HepG2 (cell line): ENCODE measurements around the gene TRIM54. TPM values are rescaled to one million over a fixed set of nuclear protein-coding genes. Genes with fewer than 3 reads are reported as not detected.

Source experiments
- ATAC-seq: fragments of 200-7000 bp; cut with Tn5 transposase; 3 replicates; pipeline ENCODE4 v1.9.1; 2020; ENCODE audit warnings: mild to moderate bottlenecking, moderate library complexity
- BruUV-seq: library from RNA; stranded (reverse); fragments of 400-500 nt; replicated peaks from 2 replicates; lab custom pipeline; 2021; lab: Mats Ljungman, UMichigan
- CTCF ChIA-PET: fragments of 300-600 bp; formaldehyde crosslinking; extraction: SDS; loops from one replicate; lab custom pipeline; 2021; ENCODE audit warnings: low total read pairs, inconsistent platforms, low intra/inter-chr PET ratio; lab: Yijun Ruan, JAX
- POLR2A ChIA-PET: fragments of 350-600 bp; sonication (Branson Sonifier 250); formaldehyde crosslinking; loops from one replicate; lab custom pipeline; 2020; ENCODE audit warnings: antibody characterized with exemption, inconsistent platforms; lab: Yijun Ruan, JAX
- DNase-seq: peaks from one replicate; pipeline ENCODE4 v3.0.0-alpha.2; 2015; ENCODE audit warnings: low spot score
- FAIRE-seq: peaks from 3 replicates; lab custom pipeline; 2011; peaks lifted over from hg19 to GRCh38; lab: Jason Lieb, UNC
- H2AFZ ChIP-seq: one replicate; pipeline ENCODE4 v1.6.1; 2011; ENCODE audit warnings: low read length, inconsistent platforms
- H3K27ac ChIP-seq: fragments of 300-600 bp; 3 replicates; pipeline ENCODE4 v1.8.0; 2011; ENCODE audit warnings: mixed run types, mild to moderate bottlenecking, mixed read lengths, low read length, inconsistent platforms; ENCODE audit not compliant: insufficient read depth; ENCODE audit errors: extremely low read length
- H3K27me3 ChIP-seq, 2 experiments: fragments of 200-600 bp in 1 of 2; 2 replicates in 1 of 2; 3 replicates in 1 of 2; pipeline versions ENCODE4 v1.6.0 to v1.8.0; 2011; ENCODE audit warnings: low read length in 2 of 2, mild to moderate bottlenecking in 2 of 2, moderate library complexity in 2 of 2, inconsistent platforms in 1 of 2; ENCODE audit not compliant: insufficient read depth in 2 of 2, control insufficient read depth in 1 of 2
- H3K36me3 ChIP-seq, 2 experiments: fragments of 200-600 bp in 1 of 2; replicated peaks in 1 of 2; 2 replicates in 1 of 2; 3 replicates in 1 of 2; pipeline versions ENCODE4 v1.5.1 to v1.8.0; 2011; ENCODE audit warnings: low read length in 2 of 2, inconsistent platforms in 1 of 2; ENCODE audit not compliant: insufficient read depth in 2 of 2, control insufficient read depth in 1 of 2
- H3K4me1 ChIP-seq: 2 replicates; pipeline ENCODE4 v1.5.1; 2012; ENCODE audit warnings: low read length, inconsistent platforms; ENCODE audit not compliant: insufficient read depth
- H3K4me2 ChIP-seq: 2 replicates; pipeline ENCODE4 v1.6.0; 2011; ENCODE audit warnings: low read depth, low read length, inconsistent platforms
- H3K4me3 ChIP-seq, 3 experiments: fragments of 200-600 bp in 1 of 3; sonication (generic), shearing (Covaris generic) in 1 of 3; replicated peaks in 1 of 3; 2 replicates each; pipeline ENCODE4 v1.5.1; 2011 to 2016; ENCODE audit warnings: low read length in 3 of 3, inconsistent platforms in 2 of 3, low read depth in 2 of 3, mild to moderate bottlenecking in 2 of 3, control low read depth in 1 of 3, mixed read lengths in 1 of 3; ENCODE audit not compliant: insufficient read depth in 1 of 3
- H3K79me2 ChIP-seq: one replicate; pipeline ENCODE4 v1.6.1; 2011; ENCODE audit warnings: low read length, inconsistent platforms; ENCODE audit not compliant: insufficient read depth
- H3K9ac ChIP-seq: 2 replicates; pipeline ENCODE4 v1.6.0; 2011; ENCODE audit warnings: mild to moderate bottlenecking, low read depth, low read length, inconsistent platforms; ENCODE audit not compliant: insufficient read depth
- H3K9me3 ChIP-seq: 2 replicates; pipeline ENCODE4 v1.5.1; 2012; ENCODE audit warnings: mild to moderate bottlenecking, low read length
- H4K20me1 ChIP-seq: 2 replicates; pipeline ENCODE4 v1.6.0; 2011; ENCODE audit warnings: inconsistent platforms, mild to moderate bottlenecking, low read length, moderate library complexity; ENCODE audit not compliant: insufficient read depth
- E2F5 ChIP-seq: sonication (generic); formaldehyde crosslinking; conservative IDR thresholded peaks from 2 replicates; pipeline ENCODE4 v1.4.0; 2020; ENCODE audit warnings: missing genetic modification reagents
- HOXD1 ChIP-seq: sonication (generic); formaldehyde crosslinking; IDR thresholded peaks from 2 replicates; pipeline ENCODE4 v1.5.0; 2020; ENCODE audit warnings: missing genetic modification reagents
- IKZF1 ChIP-seq: fragments of 450-650 bp; IDR thresholded peaks from 2 replicates; pipeline ENCODE4 v1.7.1; 2016
- KDM4B ChIP-seq: sonication (generic); formaldehyde crosslinking; IDR thresholded peaks from 2 replicates; pipeline ENCODE4 v1.4.0; 2020; ENCODE audit warnings: missing genetic modification reagents
- RFX3 ChIP-seq: IDR thresholded peaks from 2 replicates; pipeline ENCODE4 v1.6.1; 2016; ENCODE audit warnings: missing biosample characterization, missing genetic modification reagents
- RXRA ChIP-seq: sonication (generic); formaldehyde crosslinking; IDR thresholded peaks from 2 replicates; pipeline ENCODE4 v1.5.1; 2020; ENCODE audit warnings: missing genetic modification reagents
- ZMYM3 ChIP-seq: sonication (generic); formaldehyde crosslinking; IDR thresholded peaks from 2 replicates; pipeline ENCODE4 v1.5.1; 2020; ENCODE audit warnings: mild to moderate bottlenecking, missing genetic modification reagents
- ZNF382 ChIP-seq: sonication (generic); formaldehyde crosslinking; IDR thresholded peaks from 2 replicates; pipeline ENCODE4 v1.5.0; 2020; ENCODE audit warnings: missing genetic modification reagents, mild to moderate bottlenecking, borderline replicate concordance
- ZNF550 ChIP-seq: sonication (generic); formaldehyde crosslinking; IDR thresholded peaks from 2 replicates; pipeline ENCODE4 v1.4.0; 2020; ENCODE audit warnings: mild to moderate bottlenecking, missing genetic modification reagents, borderline replicate concordance
- ZNF558 ChIP-seq: sonication (generic); formaldehyde crosslinking; IDR thresholded peaks from 2 replicates; pipeline ENCODE4 v1.9.0; 2022; ENCODE audit warnings: mild to moderate bottlenecking, missing genetic modification reagents, borderline replicate concordance
- ZNF670 ChIP-seq: sonication (generic); formaldehyde crosslinking; IDR thresholded peaks from 2 replicates; pipeline ENCODE4 v1.8.0; 2022; ENCODE audit warnings: mild to moderate bottlenecking, missing genetic modification reagents, borderline replicate concordance
- ZNF678 ChIP-seq: sonication (generic); formaldehyde crosslinking; IDR thresholded peaks from 2 replicates; pipeline ENCODE4 v1.4.0; 2020; ENCODE audit warnings: mild to moderate bottlenecking, missing genetic modification reagents
- ZNF691 ChIP-seq: sonication (generic); formaldehyde crosslinking; IDR thresholded peaks from 2 replicates; pipeline ENCODE4 v1.4.0; 2020; ENCODE audit warnings: missing genetic modification reagents, low read depth, mild to moderate bottlenecking, borderline replicate concordance
- ZNF879 ChIP-seq: sonication (generic); formaldehyde crosslinking; IDR thresholded peaks from 2 replicates; pipeline ENCODE4 v1.8.1; 2023; ENCODE audit warnings: missing genetic modification reagents
- WGBS: methylation state at CpG from one replicate; pipeline ENCODE4 v1.1.6; 2017; ENCODE audit warnings: low lambda C conversion rate; 5-methylcytosine and 5-hydroxymethylcytosine counted together
- in situ Hi-C: cut with HindIII; loops from 2 replicates; pipeline ENCODE4 v1.10.0; 2017; ENCODE audit warnings: low pct_unique_long_range_greater_than_20kb; ENCODE audit not compliant: extremely low pct_ligation_motif_present
- intact Hi-C: fragments of 100-400 bp; cut with micrococcal nuclease; formaldehyde crosslinking; loops from one replicate; pipeline ENCODE4 v1.10.0; 2022; ENCODE audit not compliant: unreplicated experiment
- polyA plus RNA-seq, 8 experiments: library from polyadenylated mRNA; depleted of rRNA in 3 of 8; stranded (reverse) in 7 of 8; unstranded in 1 of 8; fragments of >200 nt; fragmentation: Illumina TruSeq in 4 of 8; extraction: Trizol in 4 of 8; gene quantifications; 2 replicates each; pipeline versions ENCODE4 v1.2.1 to v1.2.3, GENCODE V29; 2011 to 2016; ENCODE audit warnings: low read depth in 4 of 8, missing spikeins in 1 of 8, mixed read lengths in 1 of 8; ENCODE audit not compliant: insufficient read depth in 1 of 8
- total RNA-seq, 5 experiments: library from RNA; depleted of rRNA; stranded (reverse); fragments of >200 nt; fragmentation: Illumina TruSeq; extraction: Trizol; gene quantifications; 2 replicates each; pipeline ENCODE4 v1.2.3, GENCODE V29; 2016; ENCODE audit warnings: low read depth in 1 of 5
- TF ChIP-seq, protein P1 (sequence below): sonication (generic); formaldehyde crosslinking; IDR thresholded peaks from 2 replicates; pipeline ENCODE4 v1.4.0; 2020; ENCODE audit warnings: missing genetic modification reagents
- TF ChIP-seq, protein P2 (sequence below): IDR thresholded peaks from 2 replicates; pipeline ENCODE4 v1.6.1; 2016; ENCODE audit warnings: missing genetic modification reagents, missing compliant biosample characterization
- TF ChIP-seq, protein P3 (sequence below): sonication (generic); formaldehyde crosslinking; IDR thresholded peaks from 2 replicates; pipeline ENCODE4 v1.4.0; 2020; ENCODE audit warnings: missing genetic modification reagents

The TRIM54 gene
- total and polyA plus RNA-seq, 2 of the 13 experiments (the other 11 are each of a cell fraction or from before 2014, with no cell fraction given): 0.07 to 0.13 TPM

DNA sequence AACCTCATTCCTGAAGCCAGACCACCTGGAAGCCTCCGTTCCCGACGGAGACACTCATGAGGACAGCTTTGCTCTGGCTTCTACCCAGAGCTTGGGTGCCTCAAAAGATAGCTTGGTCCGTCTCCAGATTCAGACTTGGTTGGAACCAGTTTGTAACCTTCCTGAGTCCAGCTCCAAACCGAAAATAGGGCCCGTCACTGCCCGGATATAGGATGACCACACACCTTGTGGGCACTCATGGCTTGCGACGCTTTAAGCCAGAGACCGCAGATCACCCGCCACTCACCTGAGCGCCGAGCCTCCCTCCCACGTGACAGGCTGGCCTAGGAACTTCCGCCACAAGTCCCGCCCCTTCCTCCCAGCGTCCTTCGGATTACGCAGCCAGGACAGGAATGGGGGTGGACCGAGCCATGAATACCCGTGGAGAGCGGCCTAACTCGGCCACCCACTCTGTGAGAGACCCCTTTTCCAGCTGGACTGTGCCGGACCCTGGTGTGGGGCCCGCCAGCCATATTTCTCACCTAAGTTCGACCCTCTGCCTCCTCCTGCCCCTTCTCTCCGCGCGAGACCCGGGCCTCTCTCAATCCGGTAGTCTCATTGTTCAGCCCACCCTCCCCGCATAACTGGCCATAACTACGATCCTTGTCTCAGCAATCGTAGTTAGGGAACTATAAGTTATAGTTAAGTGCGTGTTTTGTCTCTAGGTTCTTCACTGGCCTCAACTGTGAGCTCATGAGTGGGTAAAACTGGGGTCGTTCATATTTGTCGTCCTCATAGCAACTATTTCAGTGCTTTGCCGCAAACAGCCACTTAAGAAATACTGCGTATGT is 40.8 kb downstream of the TRIM54 start, which contains the start of gene MPV17:
TSS of gene MPV17 (minus strand) at position 332 of the 830 bp plus-strand sequence. CDS start 580 bp downstream, outside the sequence.
- no peaks in the 10 kb centered on the region for H3K9me3 ChIP-seq
- 1% methylated on average over 39 of the region's 39 CpGs for WGBS
- peak within 1 kb of the TSS; percentile 91 for H3K27ac ChIP-seq
- ChIA-PET CTCF (no interaction called here), POLR2A (interaction anchor here (0.8 to 5.0 kb wide), 18 partner anchors 9 to 229 kb away, joined by 3 to 73 read pairs (median 6); partner anchors contain the start of genes EIF2B4, GTF3C2, NRBP1 and PPM1G)
- H2AFZ ChIP-seq: no peak within 1 kb of the TSS
- peaks cover 33% of the 10 kb centered on the region for H3K4me1 ChIP-seq
- peaks cover 0 to 4% of the 10 kb centered on the region in 2 experiments; a peak in 1 of 5 replicates for H3K27me3 ChIP-seq
- peak within 1 kb of the TSS; percentile 82 to 86 (median 83) for H3K4me3 ChIP-seq
- H3K79me2 ChIP-seq: peaks cover 25% of the 10 kb centered on the region
- peak within 1 kb of the TSS; percentile 99 for H3K9ac ChIP-seq
- intact Hi-C loops: no loop called here
- ATAC-seq (peak; percentile 85), DNase-seq (peak; percentile 96), FAIRE-seq (peak; percentile 82)
- no peaks in the 10 kb centered on the region for H4K20me1 ChIP-seq
- peaks cover 7 to 22% of the 10 kb centered on the region in 2 experiments for H3K36me3 ChIP-seq
- peak within 1 kb of the TSS; percentile 95 for H3K4me2 ChIP-seq
- TSS peak; percentile 96 for BruUV-seq
- in situ Hi-C loops: loop anchor here (5.0 kb wide), 1 partner anchor 49 kb away; the partner anchor contains the start of genes EIF2B4 and SNX17
- no peak; the same call in 1 of the 2 replicates for TF ChIP-seq KDM4B (CRISPR knock-in tag)
- no peak for TF ChIP-seq ZMYM3
- TF ChIP-seq, protein P1, sequence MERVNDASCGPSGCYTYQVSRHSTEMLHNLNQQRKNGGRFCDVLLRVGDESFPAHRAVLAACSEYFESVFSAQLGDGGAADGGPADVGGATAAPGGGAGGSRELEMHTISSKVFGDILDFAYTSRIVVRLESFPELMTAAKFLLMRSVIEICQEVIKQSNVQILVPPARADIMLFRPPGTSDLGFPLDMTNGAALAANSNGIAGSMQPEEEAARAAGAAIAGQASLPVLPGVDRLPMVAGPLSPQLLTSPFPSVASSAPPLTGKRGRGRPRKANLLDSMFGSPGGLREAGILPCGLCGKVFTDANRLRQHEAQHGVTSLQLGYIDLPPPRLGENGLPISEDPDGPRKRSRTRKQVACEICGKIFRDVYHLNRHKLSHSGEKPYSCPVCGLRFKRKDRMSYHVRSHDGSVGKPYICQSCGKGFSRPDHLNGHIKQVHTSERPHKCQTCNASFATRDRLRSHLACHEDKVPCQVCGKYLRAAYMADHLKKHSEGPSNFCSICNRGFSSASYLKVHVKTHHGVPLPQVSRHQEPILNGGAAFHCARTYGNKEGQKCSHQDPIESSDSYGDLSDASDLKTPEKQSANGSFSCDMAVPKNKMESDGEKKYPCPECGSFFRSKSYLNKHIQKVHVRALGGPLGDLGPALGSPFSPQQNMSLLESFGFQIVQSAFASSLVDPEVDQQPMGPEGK (CRISPR knock-in tag): peak; percentile 57; the same call in 1 of the 2 replicates
- TF ChIP-seq IKZF1: no peak
- TF ChIP-seq RXRA (CRISPR knock-in tag): peak; percentile 79; the same call in 1 of the 2 replicates
- TF ChIP-seq ZNF879 (CRISPR knock-in tag): no peak
- no peak; the same call in 1 of the 2 replicates for TF ChIP-seq ZNF558 (CRISPR knock-in tag)
- peak; percentile 78; the same call in 1 of the 2 replicates for TF ChIP-seq HOXD1 (CRISPR knock-in tag)
- TF ChIP-seq, protein P2, sequence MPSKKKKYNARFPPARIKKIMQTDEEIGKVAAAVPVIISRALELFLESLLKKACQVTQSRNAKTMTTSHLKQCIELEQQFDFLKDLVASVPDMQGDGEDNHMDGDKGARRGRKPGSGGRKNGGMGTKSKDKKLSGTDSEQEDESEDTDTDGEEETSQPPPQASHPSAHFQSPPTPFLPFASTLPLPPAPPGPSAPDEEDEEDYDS: peak; percentile 95
- TF ChIP-seq ZNF670 (CRISPR knock-in tag): peak; percentile 70
- TF ChIP-seq E2F5 (CRISPR knock-in tag): 0 out of 2 replicates have a peak, but pooled peaks have one; percentile 50
- TF ChIP-seq ZNF678 (CRISPR knock-in tag): peak; percentile 90; the same call in 1 of the 2 replicates
- TF ChIP-seq RFX3 (CRISPR knock-in tag): 0 out of 2 replicates have a peak, but pooled peaks have one; percentile 19
- no peak for TF ChIP-seq ZNF382 (CRISPR knock-in tag)
- TF ChIP-seq ZNF691 (CRISPR knock-in tag): peak; percentile 85; the same call in 1 of the 2 replicates
- TF ChIP-seq, protein P3, sequence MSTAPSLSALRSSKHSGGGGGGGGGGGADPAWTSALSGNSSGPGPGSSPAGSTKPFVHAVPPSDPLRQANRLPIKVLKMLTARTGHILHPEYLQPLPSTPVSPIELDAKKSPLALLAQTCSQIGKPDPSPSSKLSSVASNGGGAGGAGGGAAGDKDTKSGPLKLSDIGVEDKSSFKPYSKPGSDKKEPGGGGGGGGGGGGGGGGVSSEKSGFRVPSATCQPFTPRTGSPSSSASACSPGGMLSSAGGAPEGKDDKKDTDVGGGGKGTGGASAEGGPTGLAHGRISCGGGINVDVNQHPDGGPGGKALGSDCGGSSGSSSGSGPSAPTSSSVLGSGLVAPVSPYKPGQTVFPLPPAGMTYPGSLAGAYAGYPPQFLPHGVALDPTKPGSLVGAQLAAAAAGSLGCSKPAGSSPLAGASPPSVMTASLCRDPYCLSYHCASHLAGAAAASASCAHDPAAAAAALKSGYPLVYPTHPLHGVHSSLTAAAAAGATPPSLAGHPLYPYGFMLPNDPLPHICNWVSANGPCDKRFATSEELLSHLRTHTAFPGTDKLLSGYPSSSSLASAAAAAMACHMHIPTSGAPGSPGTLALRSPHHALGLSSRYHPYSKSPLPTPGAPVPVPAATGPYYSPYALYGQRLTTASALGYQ (CRISPR knock-in tag): peak; percentile 64; the same call in 1 of the 2 replicates
- no peak for TF ChIP-seq ZNF550 (CRISPR knock-in tag)
